NCI-H82 (cell line): ENCODE data around the gene S1PR2.
A peak's percentile ranks its signal among the peaks of the same experiment; 100 is the strongest.
"Not testable (repeated sequence)": the region's sequence is repeated elsewhere in the genome, so short reads cannot be mapped to it uniquely, and the experiment has no call there.

Source experiments
- DNase-seq: peaks from one replicate; lab custom pipeline; 2025; lab: John Stamatoyannopoulos, UW

The S1PR2 gene

DNA sequence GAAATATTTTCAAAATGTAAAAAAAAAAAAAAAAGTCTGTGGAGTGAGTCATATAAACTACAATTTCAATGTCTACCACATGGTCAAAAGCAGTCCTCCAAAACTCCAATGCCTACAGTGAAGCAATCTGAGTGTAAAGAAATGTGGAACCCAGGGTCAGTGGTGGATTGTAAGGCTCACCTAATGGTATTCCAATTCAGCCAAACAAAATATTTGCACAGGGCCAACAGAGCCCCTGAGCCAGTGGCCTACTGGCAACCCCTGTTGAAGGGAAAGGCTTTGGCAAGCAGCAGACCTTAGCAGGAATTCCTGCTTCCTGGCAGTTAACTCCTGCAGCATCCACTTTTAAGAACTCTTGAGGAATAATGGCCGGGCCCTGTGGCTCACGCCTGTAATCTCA, 39.8 kb downstream of the S1PR2 start:
- no peak for DNase-seq

DNA sequence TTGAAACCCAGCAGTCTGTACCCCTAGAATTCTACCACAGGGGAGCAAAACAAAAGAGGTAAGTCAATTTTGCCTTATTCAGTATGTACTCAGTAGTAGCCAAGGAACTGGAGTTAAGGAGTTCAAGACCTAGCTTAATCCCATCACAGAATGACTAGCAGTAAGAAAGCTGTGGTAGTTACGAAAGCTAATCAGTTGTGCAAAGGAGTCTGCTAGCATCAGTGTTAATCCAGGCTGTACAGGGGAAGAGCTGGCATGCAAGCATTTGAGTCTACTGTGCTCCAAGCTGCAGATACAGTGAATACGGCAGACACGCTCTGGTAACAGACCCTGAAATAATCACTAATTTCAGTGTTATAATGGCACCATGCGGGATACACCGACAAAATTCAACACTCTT, 41.1 kb downstream of the S1PR2 start:
- peak; percentile 85 for DNase-seq

DNA sequence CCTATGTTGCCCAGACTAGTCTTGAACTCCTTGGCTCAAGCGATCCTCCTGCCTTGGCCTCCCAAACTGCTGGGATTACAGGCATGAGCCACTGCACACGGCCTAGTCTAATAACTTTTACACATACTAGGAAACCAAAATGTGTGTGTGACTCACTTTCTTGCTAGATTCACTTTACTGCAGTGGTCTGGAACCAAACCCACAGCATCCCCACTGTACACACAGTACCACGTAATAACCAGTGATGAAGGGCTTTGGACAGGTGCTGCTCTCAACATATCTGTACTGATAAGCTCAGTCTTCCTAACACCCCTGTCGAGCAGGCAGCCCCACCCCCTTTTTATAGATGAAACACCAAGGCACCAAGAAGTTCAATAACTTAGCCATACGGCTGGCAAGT, 41.5 kb downstream of the S1PR2 start:
- peak; percentile 59 for DNase-seq

DNA sequence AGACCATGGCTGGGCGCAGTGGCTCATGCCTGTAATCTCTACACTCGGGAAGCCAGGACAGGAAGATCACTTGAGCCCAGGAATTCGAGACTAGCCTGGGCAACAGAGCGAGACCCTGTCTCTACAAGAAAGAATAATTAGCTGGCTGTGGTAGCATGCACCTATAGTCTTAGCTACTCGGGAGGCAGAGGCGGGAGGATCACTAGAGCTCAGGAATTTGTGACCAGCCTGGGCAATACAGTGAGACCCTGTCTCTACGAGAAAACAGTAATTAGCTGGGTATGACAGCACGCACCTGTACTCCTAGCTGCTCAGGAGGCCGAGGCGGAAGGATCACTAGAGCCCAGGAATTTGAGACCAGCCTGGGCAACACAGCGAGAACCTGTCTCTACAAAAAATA, 43.8 kb downstream of the S1PR2 start:
- no peak for DNase-seq

DNA sequence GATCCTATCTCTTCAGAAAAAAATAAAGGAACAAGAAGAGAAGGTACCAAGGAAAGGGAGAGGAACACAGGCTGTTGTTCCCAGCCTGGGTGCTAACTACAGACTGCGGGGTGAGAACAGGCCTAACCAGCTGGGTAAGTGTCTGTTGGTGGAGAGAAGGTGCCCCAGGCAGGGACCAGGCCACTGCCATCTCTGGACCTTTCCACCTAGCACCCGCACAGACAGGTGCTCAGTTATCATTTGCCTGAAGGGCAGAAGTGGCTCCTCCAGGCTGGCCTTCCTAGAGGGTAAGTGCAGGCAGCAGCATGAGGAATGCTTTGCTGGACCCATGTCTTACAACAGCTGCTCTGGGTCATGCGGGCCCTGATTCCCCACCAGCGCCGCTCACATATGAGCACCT, 46.5 kb downstream of the S1PR2 start:
- DNase-seq = no peak

DNA sequence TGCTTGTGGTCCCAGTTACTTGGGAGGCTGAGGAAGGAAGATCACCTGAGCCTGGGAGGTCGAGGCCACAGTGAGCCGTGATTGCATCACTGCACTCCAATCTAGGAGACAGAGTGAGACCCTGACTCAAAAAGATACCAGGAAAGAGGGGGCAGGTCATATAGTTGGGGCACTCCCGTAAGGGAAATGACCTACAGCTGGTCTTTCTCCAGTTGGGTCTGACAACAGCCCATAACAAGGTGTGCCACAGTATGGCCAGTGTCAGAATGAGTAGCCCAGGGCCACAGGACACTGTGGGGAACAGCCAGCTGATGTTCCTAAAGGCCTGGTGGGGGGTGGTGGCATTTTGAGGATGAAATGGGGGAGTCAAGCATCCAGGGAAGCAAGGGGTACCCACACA, 47.2 kb downstream of the S1PR2 start:
- no peak for DNase-seq

DNA sequence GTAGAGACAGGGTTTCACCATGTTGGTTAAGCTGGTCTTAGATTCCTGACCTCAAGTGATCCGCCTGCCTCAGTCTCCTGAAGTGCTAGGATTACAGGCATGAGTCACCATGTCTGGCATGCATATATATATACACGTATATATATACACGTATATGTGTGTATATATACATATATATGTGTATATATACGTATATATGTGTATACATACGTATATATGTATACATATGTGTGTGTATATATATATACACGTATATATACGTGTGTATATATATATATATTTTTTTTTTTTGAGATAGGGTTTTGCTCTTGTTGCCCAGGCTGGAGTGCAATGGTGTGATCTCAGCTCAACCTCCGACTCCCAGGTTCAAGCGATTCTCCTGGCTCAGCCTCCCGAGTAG, 48.3 kb downstream of the S1PR2 start:
- DNase-seq = no peak

DNA sequence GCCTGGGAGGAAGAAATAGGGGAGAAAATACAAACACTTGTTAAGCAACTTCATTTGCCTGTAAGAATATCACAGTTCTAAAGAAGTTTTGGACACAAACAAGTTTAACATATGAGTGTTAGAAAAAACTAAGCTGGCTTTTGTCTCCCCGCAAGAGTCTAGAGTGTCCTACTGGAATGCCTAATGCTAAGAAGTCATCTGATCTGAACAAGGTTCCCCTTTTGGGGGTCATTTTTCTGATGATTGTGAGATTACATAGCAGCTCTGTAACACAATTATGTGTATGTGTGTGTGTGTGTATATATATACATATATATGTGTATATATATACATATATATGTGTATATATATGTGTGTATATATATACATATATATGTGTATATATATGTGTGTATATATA, 49.1 kb downstream of the S1PR2 start:
- no peak for DNase-seq

DNA sequence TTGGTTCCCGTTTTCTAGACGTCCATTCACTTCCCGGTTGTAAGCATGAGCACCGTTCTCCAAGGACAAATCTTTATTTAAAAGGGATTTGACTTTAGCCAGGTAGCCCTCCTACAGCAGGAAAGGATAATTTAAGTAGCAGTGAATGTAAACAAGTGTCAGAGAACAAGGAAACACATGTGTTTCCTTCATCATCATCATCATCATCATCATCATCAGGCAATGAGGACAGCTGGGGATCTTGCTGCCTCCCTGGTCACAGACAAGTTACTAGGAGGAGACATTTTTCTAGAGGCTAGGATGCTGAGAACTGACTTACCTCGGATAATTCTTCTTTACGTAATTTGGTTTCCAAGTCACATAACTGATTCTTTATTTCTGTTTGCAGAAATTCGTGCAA, 50.7 kb downstream of the S1PR2 start:
- DNase-seq = no peak

DNA sequence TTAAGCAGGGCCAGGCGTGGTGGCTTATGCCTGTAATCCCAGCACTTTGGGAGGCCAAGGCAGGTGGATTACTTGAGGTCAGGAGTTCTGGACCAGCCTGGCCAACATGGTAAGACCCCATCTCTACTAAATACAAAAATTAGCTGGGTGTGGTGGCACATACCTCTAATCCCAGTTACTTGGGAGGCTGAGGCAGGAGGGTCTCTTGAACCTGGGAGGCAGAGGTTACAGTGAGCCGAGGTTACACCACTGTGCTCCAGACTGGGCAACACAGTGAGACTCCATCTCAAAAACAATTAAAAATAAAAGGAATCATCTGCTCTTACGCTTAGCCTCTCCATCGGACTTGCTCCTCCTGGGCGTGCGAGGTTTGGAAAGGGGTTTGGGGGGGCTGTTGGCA, 51.1 kb downstream of the S1PR2 start:
- DNase-seq = not testable (repeated sequence)

DNA sequence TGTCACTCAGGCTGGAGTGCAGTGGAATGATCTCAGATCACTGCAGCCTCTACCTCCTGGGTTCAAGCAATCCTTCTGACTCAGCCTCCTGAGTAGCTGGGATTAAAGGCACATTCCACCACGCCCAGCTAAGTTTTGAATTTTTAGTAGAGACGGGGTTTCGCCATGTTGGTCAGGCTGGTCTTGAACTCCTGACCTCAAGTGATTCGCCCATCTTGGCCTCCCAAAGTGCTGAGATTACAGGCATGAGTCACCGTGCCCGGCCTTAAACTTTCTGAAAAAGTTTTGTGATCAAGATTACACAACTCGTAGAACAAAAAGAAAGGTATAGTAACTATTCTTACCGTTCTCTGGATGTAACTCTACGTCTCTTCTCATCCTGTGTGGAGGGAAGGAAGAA, 57.6 kb downstream of the S1PR2 start:
- no peak for DNase-seq
